OCI-LY7 (cell line): ENCODE results near the gene CCDC102B.

Experiments used
- CTCF ChIP-seq: fragments of 200-600 bp; sonication (generic); conservative IDR thresholded peaks from 2 replicates; pipeline ENCODE4 v1.5.1; 2014; ENCODE audit warnings: mild to moderate bottlenecking, antibody characterized with exemption, low read length, moderate library complexity, mixed read lengths
- EZH2phosphoT487 ChIP-seq: fragments of 200-600 bp; sonication (generic); IDR thresholded peaks from 2 replicates; pipeline ENCODE4 v1.6.1; 2018; ENCODE audit warnings: low read depth, borderline replicate concordance, mild to moderate bottlenecking, mixed run types, antibody characterized with exemption, low read length, moderate library complexity, mixed read lengths

GRCh38 chr18:69032009-69032408, 234.1 kb downstream of the CCDC102B start:
- TF ChIP-seq CTCF (no peak), EZH2phosphoT487 (no peak)
